MV-4-11 (cell line): ENCODE results near the gene PLD5.
"Not testable (repeated sequence)": the region's sequence is repeated elsewhere in the genome, so short reads cannot be mapped to it uniquely, and the experiment has no call there.

Source experiments
- DNase-seq: peaks from one replicate; lab custom pipeline; 2025; lab: John Stamatoyannopoulos, UW

The PLD5 gene

DNA sequence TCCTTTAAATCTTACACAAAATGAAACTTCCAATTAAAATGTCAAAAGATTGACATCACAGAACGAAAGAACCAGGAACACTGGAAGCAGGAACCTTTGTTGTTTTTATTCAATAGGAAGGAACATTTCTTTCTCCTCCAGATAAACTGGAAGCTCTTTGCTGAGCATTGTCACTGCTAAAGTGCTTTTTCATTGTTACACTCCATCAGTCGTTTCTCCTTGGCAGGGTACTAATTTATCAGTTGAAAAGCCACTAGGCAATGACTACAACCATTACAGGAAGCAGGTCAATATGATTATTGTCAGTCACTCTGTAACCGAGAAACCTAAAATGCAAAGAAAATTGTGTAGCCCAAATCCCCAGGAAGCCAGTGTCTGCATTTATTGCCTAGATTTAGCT is 362.4 kb downstream of the PLD5 start:
- no peak for DNase-seq

DNA sequence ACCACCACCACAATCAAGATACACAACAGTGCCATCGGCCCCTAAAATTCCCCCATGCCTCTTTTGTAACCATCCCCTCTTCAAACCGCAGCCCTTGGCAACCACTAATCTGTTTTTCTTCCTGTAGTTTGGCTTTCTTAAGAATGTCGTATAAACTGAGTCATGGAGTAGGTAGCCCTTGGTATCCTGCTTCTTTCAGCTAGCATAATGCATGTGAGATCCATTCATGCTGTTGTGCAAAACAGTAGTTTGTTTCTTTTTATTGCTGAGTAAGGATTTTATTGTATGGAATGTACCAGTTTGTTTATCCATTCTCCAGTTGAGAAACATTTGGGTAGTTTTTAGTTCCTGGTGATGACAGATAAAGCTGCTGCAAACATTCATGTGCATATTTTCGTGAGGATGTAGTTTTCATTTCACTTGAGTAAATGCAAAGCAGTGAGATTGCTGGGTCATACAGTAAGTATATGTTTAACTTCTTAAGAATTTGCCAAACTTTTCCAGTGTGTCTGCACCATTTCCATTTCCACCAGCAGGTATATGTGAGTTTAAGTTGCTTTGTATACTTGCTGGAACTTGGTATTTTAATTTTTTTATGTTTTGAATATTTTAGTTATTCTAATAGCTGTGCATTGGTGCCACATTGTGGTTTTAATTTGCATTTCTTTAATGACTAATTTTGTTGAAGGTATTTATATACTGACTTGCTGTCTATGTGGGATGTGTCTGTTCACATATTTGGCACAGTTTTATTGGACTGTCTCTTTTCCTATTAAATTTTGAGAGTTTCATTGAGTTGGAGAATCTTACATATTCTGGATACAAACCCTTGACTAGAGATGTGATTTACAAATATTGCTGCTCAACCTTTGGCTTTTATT is 377.2 kb downstream of the PLD5 start:
- peak; percentile 92 for DNase-seq

DNA sequence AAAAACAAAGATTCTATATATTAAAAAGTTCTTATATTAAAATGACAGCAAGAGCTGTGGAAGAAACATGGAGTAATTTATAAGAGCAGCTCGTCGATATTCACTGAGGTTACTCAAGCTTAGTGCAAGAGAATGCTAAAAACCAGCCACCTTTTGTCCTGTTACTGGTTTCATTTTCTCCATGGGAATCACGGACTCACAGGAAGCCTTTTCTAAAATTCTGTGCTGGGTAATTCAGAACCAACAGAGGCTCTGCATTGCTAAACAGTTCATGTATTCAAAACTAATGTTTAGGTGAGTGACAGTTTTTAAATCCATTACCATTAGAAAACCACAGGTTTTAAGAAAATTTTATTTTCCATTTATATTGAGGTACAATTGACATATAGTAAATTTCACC is 377.8 kb downstream of the PLD5 start:
- peak; percentile 65 for DNase-seq

DNA sequence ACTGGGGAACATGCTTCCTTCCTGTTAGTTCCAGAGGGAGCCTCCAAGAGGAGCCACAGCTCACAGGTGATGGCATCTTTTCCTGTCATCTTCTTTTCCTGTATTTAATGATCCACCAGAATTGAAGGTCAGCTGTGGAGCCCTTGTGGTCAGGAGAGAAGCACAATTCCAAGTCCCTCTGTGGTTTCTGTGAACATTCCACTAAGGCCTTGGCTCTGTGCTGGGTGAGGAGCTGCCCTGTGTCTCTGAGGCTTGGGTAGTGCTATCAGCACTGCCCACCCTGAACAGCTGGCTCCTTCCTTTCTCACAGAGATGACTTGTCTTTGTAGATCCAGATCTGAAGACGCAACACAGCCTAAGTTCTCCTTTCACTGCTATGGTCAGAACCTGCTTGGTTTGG is 383.7 kb downstream of the PLD5 start:
- DNase-seq: no peak

DNA sequence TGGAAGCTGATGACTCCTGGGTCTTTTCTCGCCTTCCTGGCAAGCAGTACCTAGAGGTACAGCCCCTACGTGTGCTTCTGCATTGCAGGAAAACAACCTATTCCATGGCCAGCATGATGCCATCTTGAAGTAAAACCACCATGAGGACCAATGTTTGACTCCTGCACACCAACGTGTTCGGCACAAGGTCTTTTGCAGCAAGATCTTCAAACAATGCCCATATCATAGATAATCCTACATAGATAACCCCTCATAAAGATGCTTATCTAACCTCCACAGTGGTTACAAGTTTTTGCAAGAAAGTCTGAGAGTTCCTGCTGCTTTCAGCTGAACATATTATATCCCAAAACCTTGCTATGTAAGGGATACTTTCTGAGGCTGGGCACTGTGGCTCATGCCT is 384.5 kb downstream of the PLD5 start:
- no peak for DNase-seq

DNA sequence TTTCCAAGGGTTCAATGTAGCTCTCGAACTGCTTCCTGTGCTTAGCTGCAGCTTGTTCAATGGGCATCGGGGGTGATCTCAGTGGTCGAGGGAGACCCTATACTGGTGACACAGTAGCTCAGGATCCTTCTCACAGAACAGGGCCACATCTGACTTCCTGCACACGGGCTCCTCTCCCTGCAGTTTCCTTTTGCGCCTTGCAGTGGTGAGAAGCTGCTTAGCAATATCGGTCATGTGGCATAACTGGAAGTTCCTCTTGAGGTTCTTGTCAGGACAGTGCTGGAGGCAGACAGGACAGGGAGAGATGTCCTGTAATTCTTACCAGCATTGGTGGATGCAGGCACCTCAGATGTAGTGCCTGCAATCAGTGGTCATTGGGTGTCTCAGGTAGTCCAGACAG is 385.1 kb downstream of the PLD5 start:
- peak; percentile 87 for DNase-seq

DNA sequence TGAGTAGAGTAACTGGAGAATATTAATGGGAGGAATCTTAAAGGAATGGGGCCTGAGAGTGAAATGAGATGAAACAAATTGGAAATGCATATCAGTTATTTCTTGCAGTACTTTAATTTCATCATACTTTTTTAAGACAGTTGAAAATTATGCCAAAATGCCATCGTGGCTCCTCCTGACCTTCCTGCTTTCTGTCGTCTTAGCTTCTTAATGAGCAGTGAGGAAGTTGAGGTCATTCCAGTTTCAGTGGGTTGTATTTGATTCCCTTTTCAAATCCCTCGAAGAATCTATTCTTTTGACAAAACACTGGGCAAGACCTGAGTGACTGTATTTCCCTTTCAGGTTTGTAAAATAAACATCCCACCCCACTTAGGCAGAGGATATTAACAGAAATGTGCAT is 390.7 kb downstream of the PLD5 start:
- peak; percentile 95 for DNase-seq

DNA sequence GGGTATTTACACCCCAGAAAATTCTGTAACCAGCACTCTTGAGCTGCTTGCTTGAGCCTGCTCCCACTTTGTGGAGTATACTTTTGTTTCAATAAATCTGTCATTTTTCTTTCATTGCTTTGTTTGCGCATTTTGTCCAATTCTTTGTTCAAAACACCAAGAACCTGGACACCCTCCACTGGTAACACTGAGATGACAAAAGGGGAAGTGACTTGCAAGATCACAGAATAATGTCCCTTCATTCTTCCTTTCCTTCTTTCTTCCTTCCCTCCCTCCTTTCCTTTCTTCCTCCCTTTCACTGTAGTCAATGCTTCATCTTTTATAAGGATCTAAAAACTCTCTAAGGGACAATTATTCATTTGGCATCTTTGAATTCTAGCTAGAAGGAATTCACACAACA is 391.1 kb downstream of the PLD5 start:
- DNase-seq: peak; percentile 38

DNA sequence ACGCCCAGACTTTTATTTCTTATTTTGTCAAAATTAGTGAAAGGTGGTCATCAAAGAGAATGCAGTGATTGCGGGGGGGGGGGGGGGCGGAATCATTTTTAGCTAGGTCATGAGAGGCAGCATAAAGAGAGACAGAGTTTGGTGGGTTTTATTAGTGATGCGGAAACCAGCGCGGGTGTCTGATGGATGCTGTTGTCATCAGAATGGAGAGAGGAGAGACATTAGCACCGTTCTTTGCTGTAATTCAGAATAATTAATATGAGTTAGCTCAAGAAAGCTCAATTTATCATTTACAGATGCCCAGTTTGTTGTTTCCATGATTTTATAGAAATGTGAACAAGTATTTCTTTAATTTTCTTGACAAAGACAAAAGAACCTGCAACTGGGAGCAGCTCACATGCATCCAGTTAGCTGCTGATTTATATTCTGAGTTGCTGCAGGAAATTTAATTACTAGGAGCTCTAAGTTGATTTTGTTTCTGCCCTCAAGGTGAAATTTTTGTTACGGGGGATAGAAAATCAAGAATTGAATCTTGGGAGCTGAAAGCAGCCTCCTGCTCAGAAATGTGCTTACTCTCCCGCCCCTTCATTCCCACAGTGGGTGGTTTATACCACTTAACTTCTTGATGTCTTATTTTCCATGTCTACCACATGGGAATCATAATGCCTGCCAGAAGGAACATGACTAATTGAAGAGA is 392.2 kb downstream of the PLD5 start:
- no peak for DNase-seq

DNA sequence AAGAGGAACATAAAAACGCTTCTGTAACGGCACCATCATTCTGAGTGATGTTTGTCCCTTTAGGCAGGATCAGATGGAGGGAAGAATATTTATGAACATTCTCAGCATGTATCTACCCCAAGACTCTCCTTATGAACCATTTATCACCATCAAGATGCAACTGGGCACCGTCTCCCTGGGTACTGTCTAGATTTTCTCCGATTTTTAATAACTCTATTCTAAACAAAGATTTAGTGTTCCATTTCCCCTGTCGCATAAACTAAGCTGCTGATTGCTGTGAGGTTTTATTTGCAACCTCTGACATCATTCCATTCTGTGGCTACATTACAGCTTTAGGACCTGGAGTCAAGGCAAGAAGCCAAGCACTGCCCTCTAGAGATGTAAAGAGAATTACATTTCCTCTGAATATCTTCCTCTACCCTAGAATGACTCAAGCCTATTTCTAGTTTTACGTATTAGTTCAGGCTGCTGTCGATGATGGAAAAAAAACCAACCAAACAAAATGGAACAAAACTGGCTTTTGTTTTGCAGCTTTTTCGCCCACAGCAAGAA is 395.5 kb downstream of the PLD5 start:
- DNase-seq: peak; percentile 76

DNA sequence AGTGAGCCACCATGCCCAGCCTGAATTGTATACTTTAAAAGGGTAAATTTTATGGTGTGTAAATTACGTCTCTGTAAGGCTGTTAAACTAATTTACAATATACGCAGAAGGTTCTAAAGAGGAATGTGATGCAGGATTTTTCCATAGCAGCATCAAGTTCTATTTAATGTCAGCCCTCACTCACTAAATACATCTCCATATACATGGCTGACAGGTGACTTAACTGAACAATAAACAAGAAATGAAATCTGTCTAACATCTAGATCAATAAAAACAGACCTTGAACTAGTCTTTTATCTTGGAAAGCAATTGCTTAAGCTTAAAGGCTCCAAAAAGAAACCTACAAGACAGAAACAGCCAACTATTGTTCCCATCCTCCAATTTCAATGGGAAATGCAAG is 404.1 kb downstream of the PLD5 start:
- DNase-seq: no peak

DNA sequence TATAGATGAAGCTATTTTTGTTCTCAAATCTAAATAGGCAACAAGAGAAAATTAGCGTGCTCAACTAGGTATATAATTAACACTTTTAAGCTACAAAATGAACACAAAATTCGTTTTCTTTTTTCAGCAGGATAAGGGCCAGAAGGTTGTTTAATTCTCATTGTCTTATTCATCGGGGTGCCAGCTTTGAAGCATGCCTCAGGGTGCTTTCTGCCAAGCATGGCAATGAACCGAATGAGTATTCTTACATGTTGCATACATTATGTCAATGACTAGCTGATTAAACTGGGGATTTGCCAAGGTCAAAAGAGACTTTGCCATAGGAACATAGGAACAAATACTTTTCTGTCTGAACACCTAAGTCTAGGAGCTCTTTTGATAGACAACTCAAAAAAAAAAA is 423.6 kb downstream of the PLD5 start:
- no peak for DNase-seq

DNA sequence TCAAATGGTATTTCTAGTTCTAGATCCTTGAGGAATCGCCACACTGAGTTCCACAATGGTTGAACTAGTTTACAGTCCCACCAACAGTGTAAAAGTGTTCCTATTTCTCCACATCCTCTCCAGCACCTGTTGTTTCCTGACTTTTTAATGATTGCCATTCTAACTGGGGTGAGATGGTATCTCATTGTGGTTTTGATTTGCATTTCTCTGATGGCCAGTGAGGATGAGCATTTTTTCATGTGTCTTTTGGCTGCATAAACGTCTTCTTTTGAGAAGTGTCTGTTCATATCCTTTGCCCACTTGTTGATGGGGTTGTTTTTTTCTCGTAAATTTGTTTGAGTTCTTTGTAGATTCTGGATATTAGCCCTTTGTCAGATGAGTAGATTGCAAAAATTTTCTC is 427.2 kb downstream of the PLD5 start:
- not testable (repeated sequence) for DNase-seq

DNA sequence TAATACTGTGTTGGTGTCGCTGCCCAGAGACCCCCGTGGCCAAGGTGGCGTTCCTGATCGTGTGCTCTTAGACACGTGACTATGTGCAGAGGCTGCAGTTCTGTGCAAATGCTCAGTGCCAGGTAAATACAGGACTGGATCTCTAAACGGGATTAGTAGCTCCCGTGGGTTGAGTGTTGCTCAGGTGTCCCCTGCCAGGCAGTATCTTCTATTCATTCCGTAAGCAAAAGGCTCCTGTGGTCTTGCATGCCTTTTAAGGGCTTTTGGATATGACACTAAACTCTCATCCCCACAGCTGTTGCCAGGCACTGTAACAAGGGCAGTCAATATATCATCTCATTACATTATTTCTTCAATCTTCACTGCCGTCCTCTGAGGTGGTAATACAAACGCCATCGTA is 431.4 kb downstream of the PLD5 start:
- no peak for DNase-seq

DNA sequence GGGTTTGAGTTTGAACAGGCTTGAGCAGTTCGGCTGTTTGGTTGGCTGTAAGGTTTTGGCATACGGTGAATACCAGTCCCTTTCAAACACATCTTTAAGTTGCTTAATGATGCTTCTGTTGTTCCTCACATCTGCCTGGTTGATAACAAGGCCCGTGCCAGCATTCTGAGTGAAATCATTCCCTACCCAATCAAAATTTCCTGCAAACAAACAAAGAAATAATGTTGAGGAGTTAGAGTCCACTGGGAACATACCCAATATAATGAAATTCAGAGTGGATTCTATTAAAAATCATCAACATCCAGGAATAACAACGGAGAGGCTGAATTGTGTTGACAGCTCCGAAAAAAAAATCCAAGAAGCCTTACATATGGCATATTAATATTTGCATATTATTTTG is 434.6 kb downstream of the PLD5 start:
- no peak for DNase-seq

DNA sequence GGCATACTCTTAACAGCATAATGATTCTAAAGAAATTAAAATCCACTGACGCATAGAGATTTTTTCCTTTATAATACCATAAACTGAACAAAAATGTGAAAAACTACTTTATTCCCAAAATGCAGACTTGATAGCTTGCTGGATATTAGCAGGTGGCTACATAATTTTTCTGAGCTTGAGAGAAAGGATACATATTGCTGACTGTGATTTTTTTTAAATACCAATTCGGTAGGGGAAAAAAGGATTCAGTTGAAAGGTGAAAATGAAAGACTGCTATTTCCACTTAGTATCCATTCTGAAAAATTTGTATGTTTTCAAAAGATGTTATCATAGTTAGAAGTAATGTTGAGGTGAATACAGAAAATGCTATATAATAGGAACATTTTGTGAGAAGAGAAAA is 435.6 kb downstream of the PLD5 start:
- DNase-seq: no peak

DNA sequence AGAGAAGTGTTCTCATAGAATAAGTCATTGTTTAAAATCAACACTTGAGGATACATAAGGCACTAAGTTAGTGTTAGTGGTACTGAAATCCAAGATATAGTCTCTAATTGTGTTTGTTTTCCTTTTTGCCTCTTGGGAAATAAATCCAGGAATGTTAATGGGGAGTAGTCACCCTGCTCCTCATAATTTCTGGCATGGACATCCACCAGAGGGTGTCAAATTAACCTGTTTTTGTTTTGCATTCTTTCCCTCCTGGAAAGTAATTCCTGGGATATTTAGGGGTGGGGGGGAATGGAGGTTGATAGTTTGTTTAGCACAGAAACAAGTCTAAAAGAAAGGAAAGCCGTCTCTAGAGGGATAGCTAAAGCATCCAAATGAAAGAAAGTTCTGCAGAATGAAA is 437.8 kb downstream of the PLD5 start:
- DNase-seq: no peak

DNA sequence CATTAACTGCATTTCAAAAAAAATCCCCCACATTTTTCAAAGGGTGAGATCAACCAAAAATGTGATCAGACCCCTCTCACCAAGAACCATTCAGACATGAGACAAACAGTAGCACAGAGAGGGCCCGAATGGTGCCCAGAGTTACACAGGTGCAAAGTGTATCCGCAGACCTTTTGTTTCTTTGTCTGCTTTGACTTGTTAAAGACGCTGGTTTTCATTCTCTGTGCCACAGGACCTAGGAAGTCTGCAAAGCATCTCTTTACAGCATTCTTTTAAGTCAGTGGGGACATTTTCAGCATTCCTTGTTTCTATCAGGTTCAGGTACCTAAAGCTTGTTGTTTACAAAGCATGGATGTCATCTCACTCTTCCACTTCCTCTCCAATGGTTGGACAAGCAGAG is 438.4 kb downstream of the PLD5 start:
- no peak for DNase-seq

DNA sequence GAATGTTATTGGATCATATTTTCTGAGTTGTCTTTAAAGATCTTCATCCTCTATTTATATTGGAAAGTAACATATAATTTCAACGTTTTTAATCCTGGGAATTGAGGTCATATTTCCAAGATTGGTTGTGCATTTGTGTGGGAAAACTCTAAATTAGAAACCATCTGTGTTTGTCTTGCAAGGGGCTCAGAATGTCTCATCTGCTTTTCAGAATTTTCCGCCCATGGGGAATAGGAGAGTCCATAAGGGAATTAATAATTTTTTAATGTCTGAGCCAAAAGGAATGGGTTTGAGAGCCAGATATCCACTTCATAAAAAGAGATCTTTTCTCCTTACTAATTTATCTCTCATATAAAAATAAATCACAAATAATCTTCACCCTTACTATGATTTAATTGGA is 440.8 kb downstream of the PLD5 start:
- no peak for DNase-seq

DNA sequence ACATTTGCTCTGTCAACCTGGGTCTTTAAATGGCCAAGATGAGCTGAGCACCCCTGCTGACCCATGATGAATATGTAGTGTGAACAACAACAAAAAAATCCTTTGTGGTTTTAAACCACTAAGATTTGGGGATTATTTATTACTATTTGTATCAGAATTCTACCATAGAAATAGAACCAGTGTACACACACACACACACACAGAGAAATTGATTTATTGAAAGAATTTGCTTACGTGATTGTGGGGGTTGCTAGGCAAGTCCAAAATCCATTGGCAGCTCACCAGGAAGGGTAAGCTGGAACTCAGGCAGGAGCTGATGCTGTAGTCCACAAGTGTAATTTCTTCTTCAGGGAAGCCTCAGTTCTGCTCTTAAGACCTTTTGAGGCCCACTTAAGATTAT is 443.1 kb downstream of the PLD5 start:
- no peak for DNase-seq

DNA sequence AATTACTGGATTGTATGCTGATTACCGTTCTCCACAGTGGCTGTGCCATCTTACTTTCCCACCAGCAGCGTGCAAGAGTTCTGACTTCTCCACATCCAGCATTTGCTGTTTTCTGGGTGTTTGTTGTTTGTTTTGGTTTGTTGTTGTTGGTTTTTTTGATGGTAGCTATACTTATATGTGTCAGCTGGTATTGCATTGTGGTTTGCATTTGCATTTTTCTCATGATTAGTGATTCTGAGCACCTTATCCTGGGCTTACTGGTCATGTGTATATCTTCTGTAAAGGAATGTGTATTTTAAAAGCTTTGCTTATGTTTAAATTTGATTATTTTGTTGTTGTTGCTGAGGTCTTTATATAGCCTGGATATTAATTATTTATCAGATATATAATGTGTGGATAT is 458.7 kb downstream of the PLD5 start:
- DNase-seq: no peak

DNA sequence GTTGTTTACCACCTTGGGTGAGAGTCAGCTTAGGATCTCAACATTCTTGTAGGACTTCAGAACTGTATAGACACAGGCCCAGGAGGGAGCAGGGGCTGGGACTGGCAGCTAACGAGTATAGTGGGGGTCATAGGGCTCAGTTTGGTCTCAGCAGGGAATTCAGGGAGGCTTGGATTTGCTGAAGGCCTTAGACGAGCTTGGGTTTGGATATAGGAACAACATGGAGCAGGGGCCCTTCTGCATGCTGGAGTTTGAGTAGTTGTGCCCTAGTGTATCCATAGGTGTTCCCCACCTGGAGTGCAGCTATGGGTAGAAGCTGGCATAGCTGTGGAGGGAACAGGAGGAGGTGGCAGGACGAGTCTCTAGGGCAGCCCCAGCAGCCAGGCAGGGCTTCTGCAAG is 462.2 kb downstream of the PLD5 start:
- no peak for DNase-seq

DNA sequence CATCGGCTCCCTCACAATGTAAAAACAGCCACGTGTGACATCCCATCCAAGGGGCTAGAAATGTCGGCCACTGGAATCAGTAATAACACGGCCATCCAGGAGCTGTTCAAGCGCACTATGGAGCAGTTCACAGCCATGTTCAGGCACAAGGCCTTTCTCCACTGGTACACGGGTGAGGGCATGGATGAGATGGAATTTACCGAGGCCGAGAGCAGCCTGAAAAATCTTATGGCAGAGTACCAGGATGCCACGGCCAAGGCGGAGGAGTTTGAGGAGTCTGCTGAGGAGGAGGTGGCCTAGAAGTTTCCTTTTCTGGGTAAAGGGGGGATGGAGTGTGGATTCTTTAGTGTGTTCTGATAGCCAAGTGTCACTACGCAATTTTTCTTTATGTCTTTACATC is 464.5 kb downstream of the PLD5 start:
- DNase-seq: no peak
